Smooth muscle cell (in vitro differentiated cells): ENCODE results near the gene WRNIP1. TPM values are rescaled to one million over a fixed set of nuclear protein-coding genes. Genes with fewer than 3 reads are reported as not detected.

Experiments used
- DNase-seq: peaks from one replicate; lab custom pipeline; 2025; ENCODE audit not compliant: unreplicated experiment; lab: John Stamatoyannopoulos, UW
- H2AFZ ChIP-seq: fragments of 200-600 bp; sonication (generic); 2 replicates; pipeline ENCODE4 v1.6.0; 2016; ENCODE audit warnings: antibody characterized with exemption, low read depth, mild to moderate bottlenecking
- H3F3A ChIP-seq: fragments of 200-600 bp; sonication (generic); 2 replicates; pipeline ENCODE4 v1.6.0; 2017; ENCODE audit warnings: antibody characterized with exemption, low read depth
- H3K27ac ChIP-seq: fragments of 200-600 bp; sonication (generic); 2 replicates; pipeline ENCODE4 v1.5.1; 2016; ENCODE audit warnings: low read depth, mild to moderate bottlenecking
- H3K27me3 ChIP-seq: fragments of 200-600 bp; sonication (generic); 2 replicates; pipeline ENCODE4 v1.6.1; 2016; ENCODE audit warnings: low read depth, mild to moderate bottlenecking
- H3K36me3 ChIP-seq: fragments of 200-600 bp; sonication (generic); 2 replicates; pipeline ENCODE4 v1.5.1; 2016; ENCODE audit warnings: low read depth
- H3K4me1 ChIP-seq: fragments of 200-600 bp; sonication (generic); 2 replicates; pipeline ENCODE4 v1.5.1; 2016; ENCODE audit warnings: low read depth
- H3K4me2 ChIP-seq: fragments of 200-600 bp; sonication (generic); 2 replicates; pipeline ENCODE4 v1.6.0; 2016; ENCODE audit warnings: mild to moderate bottlenecking
- H3K4me3 ChIP-seq: fragments of 200-600 bp; sonication (generic); 2 replicates; pipeline ENCODE4 v1.5.1; 2016; ENCODE audit warnings: mild to moderate bottlenecking
- H3K79me2 ChIP-seq: fragments of 200-600 bp; sonication (generic); 2 replicates; pipeline ENCODE4 v1.6.0; 2016; ENCODE audit warnings: low read depth, mild to moderate bottlenecking
- H3K9ac ChIP-seq: fragments of 200-600 bp; sonication (generic); 2 replicates; pipeline ENCODE4 v1.6.0; 2016; ENCODE audit warnings: low read depth
- H3K9me3 ChIP-seq: fragments of 200-600 bp; sonication (generic); replicated peaks from 2 replicates; pipeline ENCODE4 v1.5.1; 2016; ENCODE audit warnings: low read depth
- H4K20me1 ChIP-seq: fragments of 200-600 bp; sonication (generic); 2 replicates; pipeline ENCODE4 v1.6.0; 2016; ENCODE audit warnings: low read depth
- CTCF ChIP-seq: fragments of 200-600 bp; sonication (generic); IDR thresholded peaks from 2 replicates; pipeline ENCODE4 v1.5.1; 2017; ENCODE audit warnings: borderline replicate concordance, mild to moderate bottlenecking, antibody characterized with exemption; ENCODE audit not compliant: insufficient read depth, poor library complexity, severe bottlenecking
- WGBS: methylation state at CpG from one replicate; pipeline ENCODE4 v1.1.7; 2016; ENCODE audit warnings: low lambda C conversion rate; 5-methylcytosine and 5-hydroxymethylcytosine counted together
- polyA plus RNA-seq: library from polyadenylated mRNA; unstranded; fragments of >200 nt; fragmentation: Nextera tagmentation; extraction: Ambion mirVana; gene quantifications from 2 replicates; pipeline ENCODE4 v1.2.1, GENCODE V29; 2016
- total RNA-seq: library from RNA; depleted of rRNA; stranded (reverse); fragments of >200 nt; gene quantifications from 2 replicates; pipeline ENCODE4 v1.2.3, GENCODE V29; 2014

The WRNIP1 gene
- total and polyA plus RNA-seq, 2 experiments from 2014 or later: 20.0 to 29.6 TPM

- H3K9ac ChIP-seq: no peak overlapping the region
- H3K27me3 ChIP-seq: no peaks in the 10 kb centered on the region
- no peaks in the 10 kb centered on the region for H3K4me1 ChIP-seq
- H3K4me2 ChIP-seq: no peak overlapping the region
- H3K36me3 ChIP-seq: peaks cover 10% of the 10 kb centered on the region
- H3F3A ChIP-seq: peaks cover 6% of the 10 kb centered on the region
- H4K20me1 ChIP-seq: peaks cover 60% of the 10 kb centered on the region
- WGBS: 82% methylated on average over 17 of the region's 19 CpGs
- no peak for DNase-seq
- peaks cover 10% of the 10 kb centered on the region for H3K79me2 ChIP-seq
- no peak overlapping the region for H3K4me3 ChIP-seq
- no peaks in the 10 kb centered on the region for H3K9me3 ChIP-seq
- H2AFZ ChIP-seq: no peak overlapping the region
- TF ChIP-seq CTCF: no peak
- no peak overlapping the region for H3K27ac ChIP-seq
Observed at GRCh38 chr6:2783188-2783963, 18.2 kb downstream of the WRNIP1 start.

- no peak overlapping the region for H3K9ac ChIP-seq
- H3K27ac ChIP-seq: no peak overlapping the region
- DNase-seq: no peak
- H2AFZ ChIP-seq: no peak overlapping the region
- H3F3A ChIP-seq: peaks cover 7% of the 10 kb centered on the region
- no peaks in the 10 kb centered on the region for H3K4me1 ChIP-seq
- no peak overlapping the region for H3K4me2 ChIP-seq
- H3K27me3 ChIP-seq: no peaks in the 10 kb centered on the region
- 78% methylated on average over 5 of the region's 5 CpGs for WGBS
- peaks cover 7% of the 10 kb centered on the region for H3K36me3 ChIP-seq
- H3K9me3 ChIP-seq: no peaks in the 10 kb centered on the region
- peaks cover 55% of the 10 kb centered on the region for H4K20me1 ChIP-seq
- H3K4me3 ChIP-seq: no peak overlapping the region
- peaks cover 9% of the 10 kb centered on the region for H3K79me2 ChIP-seq
- TF ChIP-seq CTCF: no peak
Observed at GRCh38 chr6:2784061-2784460, 18.9 kb downstream of the WRNIP1 start.

GRCh38 chr6:2784930-2785329 is 19.7 kb downstream of the WRNIP1 start:
- Histone ChIP-seq H3K4me2 (no peak overlapping the region), H2AFZ (no peak overlapping the region), H3K36me3 (no peaks in the 10 kb centered on the region), H3K4me1 (no peaks in the 10 kb centered on the region), H3F3A (peaks cover 7% of the 10 kb centered on the region), H3K79me2 (peaks cover 5% of the 10 kb centered on the region), H4K20me1 (peaks cover 57% of the 10 kb centered on the region), H3K9me3 (no peaks in the 10 kb centered on the region), H3K9ac (no peak overlapping the region), H3K4me3 (no peak overlapping the region), H3K27me3 (no peaks in the 10 kb centered on the region), H3K27ac (no peak overlapping the region)
- DNase-seq: no peak
- TF ChIP-seq CTCF: no peak
- WGBS: 99% methylated on average over 7 of the region's 7 CpGs

- TF ChIP-seq CTCF: no peak
- H3K79me2 ChIP-seq: peaks cover 4% of the 10 kb centered on the region
- no peak overlapping the region for H2AFZ ChIP-seq
- no peak overlapping the region for H3K27ac ChIP-seq
- no peak overlapping the region for H3K9ac ChIP-seq
- no peaks in the 10 kb centered on the region for H3K27me3 ChIP-seq
- H3K36me3 ChIP-seq: no peaks in the 10 kb centered on the region
- no peaks in the 10 kb centered on the region for H3K4me1 ChIP-seq
- H3F3A ChIP-seq: peaks cover 16% of the 10 kb centered on the region
- H3K9me3 ChIP-seq: no peaks in the 10 kb centered on the region
- no peak overlapping the region for H3K4me3 ChIP-seq
- WGBS: 81% methylated on average over 4 of the region's 4 CpGs
- DNase-seq: no peak
- peaks cover 50% of the 10 kb centered on the region for H4K20me1 ChIP-seq
- H3K4me2 ChIP-seq: no peak overlapping the region
Observed at GRCh38 chr6:2786269-2786668, 21.1 kb downstream of the WRNIP1 start.
